Effector memory CD4-positive, alpha-beta T cell (primary cell): ENCODE data around the gene MAGI1.

Experiments
- DNase-seq, 3 donors: peaks; one replicate each; pipeline ENCODE4 v3.0.0-alpha.2; 2020
- H3K27ac ChIP-seq: 2 replicates; pipeline ENCODE4 v1.7.0; 2013; ENCODE audit warnings: mild to moderate bottlenecking, low read length, moderate library complexity; ENCODE audit not compliant: insufficient read depth, poor library complexity, severe bottlenecking
- H3K27me3 ChIP-seq: replicated peaks from 2 replicates; pipeline ENCODE4 v1.7.0; 2013; ENCODE audit warnings: mild to moderate bottlenecking, low read length; ENCODE audit not compliant: insufficient read depth, control insufficient read depth, poor library complexity, severe bottlenecking
- H3K36me3 ChIP-seq: 2 replicates; pipeline ENCODE4 v1.7.0; 2013; ENCODE audit warnings: mild to moderate bottlenecking, low read length, moderate library complexity; ENCODE audit not compliant: control insufficient read depth, insufficient read depth
- H3K4me1 ChIP-seq: 2 replicates; pipeline ENCODE4 v1.7.0; 2013; ENCODE audit warnings: low read length, mild to moderate bottlenecking; ENCODE audit not compliant: control insufficient read depth, insufficient read depth, poor library complexity, severe bottlenecking
- H3K4me3 ChIP-seq: 2 replicates; pipeline ENCODE4 v1.7.0; 2013; ENCODE audit warnings: low read length, low read depth, mild to moderate bottlenecking; ENCODE audit not compliant: insufficient read depth, poor library complexity, severe bottlenecking
- H3K9me3 ChIP-seq: 2 replicates; pipeline ENCODE4 v1.7.0; 2013; ENCODE audit warnings: mild to moderate bottlenecking, low read length, moderate library complexity; ENCODE audit not compliant: control insufficient read depth

The MAGI1 gene

DNA sequence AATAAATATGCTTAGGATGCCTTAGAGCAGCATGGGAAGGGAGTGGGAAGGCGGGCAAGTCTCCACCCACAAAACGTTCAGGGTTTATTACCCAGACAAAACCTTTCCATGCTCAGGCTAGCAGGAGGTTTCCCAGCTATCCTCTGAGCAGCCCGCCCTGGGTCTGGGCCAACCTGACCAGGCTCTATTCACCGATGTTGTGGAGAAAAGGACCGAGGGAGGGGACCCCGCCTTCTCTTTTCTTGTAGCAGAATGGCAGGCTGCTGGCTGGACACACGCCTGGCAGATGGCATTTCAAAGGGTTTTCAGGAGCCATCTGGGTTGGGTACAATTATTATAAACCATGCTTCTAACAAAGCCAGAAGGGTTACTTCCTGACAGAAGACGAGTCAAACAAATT, 540.9 kb downstream of the MAGI1 start:
- Histone ChIP-seq H3K27me3 (no peaks in the 10 kb centered on the region), H3K9me3 (no peaks in the 10 kb centered on the region), H3K4me3 (no peak overlapping the region), H3K36me3 (no peaks in the 10 kb centered on the region), H3K27ac (no peak overlapping the region), H3K4me1 (no peaks in the 10 kb centered on the region)
- no peak for DNase-seq

DNA sequence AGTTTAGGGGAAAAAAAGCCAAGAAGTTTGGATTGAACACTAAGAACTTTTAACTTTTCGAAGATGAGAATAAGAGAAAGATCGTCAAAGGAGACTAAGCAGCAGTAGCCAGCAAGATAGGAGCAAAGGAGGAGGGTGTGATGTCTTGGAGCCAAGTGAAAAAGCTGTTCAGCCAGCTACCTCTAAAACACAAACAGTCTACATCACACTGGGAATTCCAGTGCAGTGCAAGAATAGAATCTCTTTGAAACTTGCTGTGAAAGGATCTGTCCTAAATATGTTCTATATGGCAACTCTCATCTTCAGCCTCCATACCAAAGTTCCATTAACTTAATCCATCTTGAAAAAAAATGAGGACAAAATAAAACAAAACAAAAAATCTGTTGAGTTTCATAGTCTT, 541.5 kb downstream of the MAGI1 start:
- no peak for DNase-seq
- H3K27me3 ChIP-seq = no peaks in the 10 kb centered on the region
- no peaks in the 10 kb centered on the region for H3K4me1 ChIP-seq
- no peaks in the 10 kb centered on the region for H3K9me3 ChIP-seq
- no peak overlapping the region for H3K4me3 ChIP-seq
- H3K27ac ChIP-seq = no peak overlapping the region
- H3K36me3 ChIP-seq = no peaks in the 10 kb centered on the region

DNA sequence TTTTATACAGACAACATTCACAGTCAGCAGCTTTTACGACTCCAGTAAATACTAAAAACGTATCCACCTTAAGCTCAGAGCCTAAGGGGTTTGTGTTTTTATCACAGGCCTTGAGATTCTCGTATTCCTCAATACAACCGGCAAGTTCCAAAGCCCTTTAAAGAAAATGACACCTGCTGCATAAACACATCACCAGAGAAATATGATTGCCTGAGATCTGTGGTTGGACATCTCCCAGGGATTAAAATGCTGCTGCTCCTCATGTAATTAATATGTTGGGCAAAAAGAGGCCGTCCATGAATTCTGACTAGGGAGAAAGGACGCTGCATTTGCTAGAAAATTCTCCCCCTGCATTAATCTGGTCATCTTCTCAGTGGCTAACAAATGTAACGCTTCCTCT, 544.8 kb downstream of the MAGI1 start:
- Histone ChIP-seq H3K27ac (no peak overlapping the region), H3K4me3 (no peak overlapping the region), H3K4me1 (no peaks in the 10 kb centered on the region), H3K36me3 (no peaks in the 10 kb centered on the region), H3K9me3 (no peaks in the 10 kb centered on the region), H3K27me3 (no peaks in the 10 kb centered on the region)
- no peak for DNase-seq

DNA sequence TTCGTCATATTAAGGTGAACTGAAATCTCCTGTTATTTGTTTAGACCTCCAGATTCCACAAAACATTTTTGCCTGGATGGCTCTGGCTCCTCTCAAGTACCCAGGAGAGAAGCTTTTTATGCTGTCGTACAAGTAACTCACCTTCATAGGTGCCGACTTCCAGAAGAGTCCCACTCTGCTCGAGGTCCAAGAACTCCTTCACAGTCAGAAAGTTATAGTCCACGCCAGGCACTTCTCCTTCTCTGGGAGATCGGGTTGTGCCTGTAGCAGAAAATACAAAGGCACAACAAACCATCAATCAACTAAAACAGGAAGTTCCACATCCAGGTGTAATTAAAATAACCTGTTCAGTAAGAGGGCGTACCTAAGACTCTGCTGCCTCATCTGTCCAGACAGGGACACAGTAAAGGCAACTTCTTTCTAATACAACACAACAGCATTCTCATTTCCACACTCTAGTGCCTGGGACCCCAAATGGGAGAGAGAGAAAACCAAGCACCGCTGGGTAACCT, 545.3 kb downstream of the MAGI1 start:
- DNase-seq = no peak
- Histone ChIP-seq H3K4me3 (no peak overlapping the region), H3K27ac (no peak overlapping the region), H3K4me1 (no peaks in the 10 kb centered on the region), H3K27me3 (no peaks in the 10 kb centered on the region), H3K9me3 (no peaks in the 10 kb centered on the region), H3K36me3 (no peaks in the 10 kb centered on the region)

DNA sequence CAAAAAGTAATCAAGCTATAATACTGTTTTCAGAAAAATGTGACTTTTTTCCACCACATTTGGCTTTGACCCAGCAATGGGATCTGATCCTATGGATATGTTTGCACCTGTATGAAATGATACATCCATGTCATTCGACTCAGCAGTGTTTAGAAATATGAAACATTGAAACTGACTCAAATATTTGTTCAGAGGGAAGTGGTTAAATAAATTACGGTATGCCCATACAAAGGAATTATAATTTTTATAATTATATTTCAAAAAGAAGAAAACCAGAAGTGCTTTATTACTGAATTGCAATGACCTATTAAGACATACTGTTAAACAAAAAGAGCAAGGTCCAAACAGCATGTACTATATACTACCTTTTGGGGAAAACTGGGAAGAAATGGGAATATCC, 546.5 kb downstream of the MAGI1 start:
- H3K27ac ChIP-seq = no peak overlapping the region
- no peaks in the 10 kb centered on the region for H3K36me3 ChIP-seq
- DNase-seq = no peak
- no peak overlapping the region for H3K4me3 ChIP-seq
- no peaks in the 10 kb centered on the region for H3K9me3 ChIP-seq
- H3K27me3 ChIP-seq = no peaks in the 10 kb centered on the region
- no peaks in the 10 kb centered on the region for H3K4me1 ChIP-seq

DNA sequence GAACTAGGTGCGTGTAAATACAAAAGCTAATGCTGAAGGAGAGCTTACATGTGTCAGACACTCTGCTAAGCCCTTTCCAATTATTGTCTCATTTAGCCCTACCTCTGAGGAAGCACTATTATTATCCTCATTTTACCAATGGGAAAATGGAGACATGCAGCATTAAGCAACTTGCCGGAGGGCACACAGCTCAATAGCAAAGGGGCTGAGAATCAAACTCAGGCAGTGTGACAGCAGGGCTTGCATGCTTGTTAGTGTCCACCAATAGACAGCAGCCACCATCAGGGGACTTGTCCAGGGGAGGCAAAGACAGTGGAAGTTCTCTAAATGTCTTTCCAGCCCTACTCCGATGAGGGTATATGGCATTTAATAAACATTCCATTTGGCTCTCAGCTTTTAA, 548.6 kb downstream of the MAGI1 start:
- Histone ChIP-seq H3K27me3 (no peaks in the 10 kb centered on the region), H3K27ac (no peak overlapping the region), H3K9me3 (no peaks in the 10 kb centered on the region), H3K4me1 (no peaks in the 10 kb centered on the region), H3K36me3 (no peaks in the 10 kb centered on the region), H3K4me3 (no peak overlapping the region)
- DNase-seq = no peak

DNA sequence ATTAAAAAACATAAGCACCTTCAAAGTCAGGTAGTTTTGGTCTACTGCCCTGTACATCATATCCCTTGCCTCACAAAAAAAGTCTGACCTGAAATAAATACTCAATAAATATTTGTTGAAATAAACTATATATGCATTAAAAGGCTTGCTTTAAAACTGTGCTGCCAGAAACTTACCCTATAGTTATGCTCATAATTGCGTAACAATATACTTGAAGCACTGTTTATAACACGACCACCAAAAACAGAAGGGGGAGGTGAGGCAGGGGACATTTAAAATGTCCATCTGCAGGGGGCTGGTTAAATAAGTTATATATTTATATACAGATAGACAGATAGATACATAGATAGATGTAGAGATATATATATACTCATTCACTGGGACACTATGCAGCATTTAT, 549.5 kb downstream of the MAGI1 start:
- H3K36me3 ChIP-seq = no peaks in the 10 kb centered on the region
- no peak overlapping the region for H3K27ac ChIP-seq
- no peak for DNase-seq
- H3K4me1 ChIP-seq = no peaks in the 10 kb centered on the region
- no peak overlapping the region for H3K4me3 ChIP-seq
- no peaks in the 10 kb centered on the region for H3K9me3 ChIP-seq
- H3K27me3 ChIP-seq = no peaks in the 10 kb centered on the region

DNA sequence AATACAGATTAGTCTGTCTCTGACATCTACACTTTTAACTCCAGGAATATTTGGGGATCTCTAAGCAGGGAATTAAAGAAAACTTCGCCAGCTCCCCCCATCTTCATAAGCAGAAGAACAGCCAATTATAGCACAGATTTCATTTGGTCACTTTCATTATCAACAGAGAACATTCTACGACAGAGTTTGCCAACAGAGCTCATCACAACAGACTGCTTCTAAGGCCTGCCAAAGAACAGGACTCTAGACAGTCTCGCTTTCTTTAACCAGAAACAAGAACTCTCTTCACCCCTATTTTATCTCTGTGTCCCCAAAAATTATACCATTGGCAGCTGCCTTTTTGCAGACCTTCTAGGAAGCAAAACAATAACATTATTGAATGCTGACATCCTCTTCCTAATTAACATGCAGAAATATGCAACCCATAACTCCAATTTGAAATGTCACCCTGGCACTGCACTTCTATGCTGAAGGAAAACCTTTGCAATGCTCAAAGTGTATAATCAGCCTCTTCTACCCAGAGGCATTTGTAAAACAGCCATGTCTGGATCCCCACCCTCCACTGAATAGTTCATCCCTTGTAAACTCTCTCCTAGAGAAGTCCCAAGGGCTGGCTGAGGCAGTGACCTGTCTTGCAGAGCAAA, 552.8 kb downstream of the MAGI1 start:
- no peaks in the 10 kb centered on the region for H3K27me3 ChIP-seq
- H3K27ac ChIP-seq = no peak overlapping the region
- no peak for DNase-seq
- no peaks in the 10 kb centered on the region for H3K9me3 ChIP-seq
- no peak overlapping the region for H3K4me3 ChIP-seq
- H3K36me3 ChIP-seq = no peaks in the 10 kb centered on the region
- H3K4me1 ChIP-seq = no peaks in the 10 kb centered on the region

DNA sequence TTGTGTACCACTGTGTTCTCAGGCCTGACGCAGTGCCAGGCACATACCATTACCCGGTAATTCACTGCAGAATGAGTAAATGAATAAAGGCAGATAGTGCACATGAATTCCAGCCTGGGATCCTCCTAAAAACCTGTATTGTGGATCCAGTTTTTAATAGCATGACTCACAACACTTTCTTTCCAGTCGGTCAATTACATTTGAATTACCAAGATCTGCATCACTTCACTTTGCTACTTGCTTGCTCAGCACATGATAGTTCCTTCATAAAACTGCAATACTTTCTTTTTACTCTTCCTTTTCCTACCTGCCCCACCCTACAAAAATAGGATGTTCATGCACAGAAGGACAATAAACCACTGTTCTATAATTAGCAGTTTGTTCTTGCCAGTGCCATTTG, 553.8 kb downstream of the MAGI1 start:
- H3K36me3 ChIP-seq = no peaks in the 10 kb centered on the region
- H3K9me3 ChIP-seq = no peaks in the 10 kb centered on the region
- no peak overlapping the region for H3K4me3 ChIP-seq
- DNase-seq = no peak
- H3K27ac ChIP-seq = no peak overlapping the region
- H3K27me3 ChIP-seq = no peaks in the 10 kb centered on the region
- no peaks in the 10 kb centered on the region for H3K4me1 ChIP-seq

DNA sequence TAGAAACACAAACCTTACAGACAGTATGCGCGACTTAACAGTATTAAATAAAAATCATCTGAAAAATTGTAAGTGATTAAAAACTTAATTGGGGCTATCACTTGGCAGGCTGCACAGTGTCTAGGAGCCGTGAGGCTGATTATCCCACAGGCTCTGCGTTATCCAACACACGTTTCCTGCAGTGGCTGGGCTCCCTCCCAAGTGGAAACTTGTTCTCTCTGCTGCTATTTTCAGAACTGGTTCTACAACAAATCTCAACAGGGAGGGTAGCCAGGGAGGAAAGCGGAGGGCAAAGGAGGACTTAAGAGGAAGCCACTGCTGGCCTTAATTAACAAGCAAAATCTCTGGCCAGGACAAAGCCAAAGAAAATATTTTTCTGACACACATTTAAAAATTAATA, 555.2 kb downstream of the MAGI1 start:
- Histone ChIP-seq H3K36me3 (no peaks in the 10 kb centered on the region), H3K4me1 (no peaks in the 10 kb centered on the region), H3K9me3 (no peaks in the 10 kb centered on the region), H3K27me3 (no peaks in the 10 kb centered on the region), H3K27ac (no peak overlapping the region), H3K4me3 (no peak overlapping the region)
- DNase-seq = no peak
